Endothelial cell (in vitro differentiated cells): Measurements from ENCODE around the gene CDC73. TPM values are rescaled to one million over a fixed set of nuclear protein-coding genes. Genes with fewer than 3 reads are reported as not detected.

Experiments
- DNase-seq: peaks from one replicate; pipeline ENCODE4 v3.0.0; 2021; ENCODE audit warnings: low spot score
- H3K27ac Mint-ChIP-seq: one replicate; pipeline ENCODE4 v1.8.0; 2021; ENCODE audit warnings: mixed read lengths, inconsistent platforms; ENCODE audit not compliant: unreplicated experiment
- H3K27me3 Mint-ChIP-seq: one replicate; pipeline ENCODE4 v1.8.0; 2021; ENCODE audit warnings: mild to moderate bottlenecking, moderate library complexity, mixed read lengths, inconsistent platforms; ENCODE audit not compliant: unreplicated experiment
- H3K36me3 Mint-ChIP-seq: one replicate; pipeline ENCODE4 v1.8.0; 2021; ENCODE audit warnings: mild to moderate bottlenecking, low read depth, mixed read lengths, inconsistent platforms; ENCODE audit not compliant: unreplicated experiment
- H3K4me1 Mint-ChIP-seq: one replicate; pipeline ENCODE4 v1.8.0; 2021; ENCODE audit warnings: mild to moderate bottlenecking, mixed read lengths, inconsistent platforms; ENCODE audit not compliant: unreplicated experiment
- H3K4me3 Mint-ChIP-seq: one replicate; pipeline ENCODE4 v1.8.0; 2021; ENCODE audit warnings: mild to moderate bottlenecking, mixed read lengths, inconsistent platforms; ENCODE audit not compliant: unreplicated experiment
- H3K9me3 Mint-ChIP-seq: one replicate; pipeline ENCODE4 v1.8.0; 2021; ENCODE audit warnings: mixed read lengths, inconsistent platforms; ENCODE audit not compliant: unreplicated experiment
- total RNA-seq: library from RNA; stranded (reverse); fragmentation: NEBNext Ultra II Directional; extraction: Animal tissue kit (Norgen Biotek cat#: 25700); gene quantifications from one replicate; pipeline ENCODE4 v1.2.1, GENCODE V29; 2021; ENCODE audit not compliant: unreplicated experiment
- TF ChIP-seq, protein P1 (sequence below): fragments of 200-600 bp; sonication (generic); IDR thresholded peaks from one replicate; pipeline ENCODE4 v1.5.0; 2021; ENCODE audit warnings: antibody characterized with exemption; ENCODE audit not compliant: unreplicated experiment

Gene CDC73
- total RNA-seq, 1 donor from 2014 or later: 45.2 TPM

DNA sequence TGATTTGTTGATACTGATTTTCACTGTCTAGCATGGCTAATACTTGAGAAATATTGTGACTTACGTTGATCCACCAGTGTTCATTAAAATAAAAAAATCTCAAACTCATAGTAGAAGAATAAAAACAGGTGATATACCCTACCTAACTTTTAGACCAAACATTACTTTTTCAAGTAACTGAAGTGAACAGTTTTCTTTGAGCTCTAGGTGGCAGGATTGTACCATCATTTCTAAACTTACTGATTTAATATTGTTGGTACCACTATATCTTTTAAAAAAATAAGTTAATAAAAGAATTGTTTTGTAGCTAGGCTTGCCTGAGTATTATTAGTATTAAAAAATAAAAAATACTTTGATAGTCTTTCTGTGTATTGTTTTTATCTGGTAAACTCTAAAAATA is 21.5 kb downstream of the CDC73 start:
- H3K27me3 Mint-ChIP-seq: no peaks in the 10 kb centered on the region
- DNase-seq: no peak
- H3K4me1 Mint-ChIP-seq: peaks cover 6% of the 10 kb centered on the region
- H3K4me3 Mint-ChIP-seq: no peak overlapping the region
- H3K9me3 Mint-ChIP-seq: no peaks in the 10 kb centered on the region
- H3K36me3 Mint-ChIP-seq: peaks cover 20% of the 10 kb centered on the region
- TF ChIP-seq, protein P1, sequence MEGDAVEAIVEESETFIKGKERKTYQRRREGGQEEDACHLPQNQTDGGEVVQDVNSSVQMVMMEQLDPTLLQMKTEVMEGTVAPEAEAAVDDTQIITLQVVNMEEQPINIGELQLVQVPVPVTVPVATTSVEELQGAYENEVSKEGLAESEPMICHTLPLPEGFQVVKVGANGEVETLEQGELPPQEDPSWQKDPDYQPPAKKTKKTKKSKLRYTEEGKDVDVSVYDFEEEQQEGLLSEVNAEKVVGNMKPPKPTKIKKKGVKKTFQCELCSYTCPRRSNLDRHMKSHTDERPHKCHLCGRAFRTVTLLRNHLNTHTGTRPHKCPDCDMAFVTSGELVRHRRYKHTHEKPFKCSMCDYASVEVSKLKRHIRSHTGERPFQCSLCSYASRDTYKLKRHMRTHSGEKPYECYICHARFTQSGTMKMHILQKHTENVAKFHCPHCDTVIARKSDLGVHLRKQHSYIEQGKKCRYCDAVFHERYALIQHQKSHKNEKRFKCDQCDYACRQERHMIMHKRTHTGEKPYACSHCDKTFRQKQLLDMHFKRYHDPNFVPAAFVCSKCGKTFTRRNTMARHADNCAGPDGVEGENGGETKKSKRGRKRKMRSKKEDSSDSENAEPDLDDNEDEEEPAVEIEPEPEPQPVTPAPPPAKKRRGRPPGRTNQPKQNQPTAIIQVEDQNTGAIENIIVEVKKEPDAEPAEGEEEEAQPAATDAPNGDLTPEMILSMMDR: peak; percentile 24
- H3K27ac Mint-ChIP-seq: no peak overlapping the region

DNA sequence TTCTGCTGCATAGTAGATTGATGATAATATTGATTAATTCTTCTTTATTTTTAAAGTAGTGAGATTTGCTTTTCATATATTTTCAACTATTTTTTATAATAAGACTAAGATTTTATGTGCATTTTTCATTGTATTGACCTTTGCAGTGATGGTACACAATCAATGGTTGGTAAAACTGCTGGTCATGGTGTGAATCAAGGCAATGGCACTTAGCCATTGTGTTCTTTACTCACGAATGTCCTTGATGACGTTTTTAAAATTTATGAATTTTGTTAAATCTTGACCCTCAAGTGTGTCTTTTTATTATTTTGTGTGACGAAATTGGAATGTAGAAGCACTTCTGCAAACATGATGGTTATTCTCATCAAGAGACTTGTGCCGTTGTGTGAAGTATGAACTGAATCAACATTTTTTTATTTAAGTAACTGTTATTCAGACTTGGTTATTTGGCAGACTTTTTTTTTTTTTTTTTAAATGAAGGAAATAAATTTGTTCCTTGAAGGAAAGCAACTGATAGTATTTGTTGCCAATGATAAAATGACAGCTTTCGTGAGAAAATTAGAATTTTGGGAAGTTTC is 22.6 kb downstream of the CDC73 start:
- H3K36me3 Mint-ChIP-seq: peaks cover 18% of the 10 kb centered on the region
- no peaks in the 10 kb centered on the region for H3K27me3 Mint-ChIP-seq
- H3K27ac Mint-ChIP-seq: no peak overlapping the region

GRCh38 chr1:193144999-193145398 is 23.2 kb downstream of the CDC73 start:
- Mint-ChIP-seq H3K9me3 (no peaks in the 10 kb centered on the region), H3K27me3 (no peaks in the 10 kb centered on the region), H3K36me3 (peaks cover 14% of the 10 kb centered on the region), H3K27ac (no peak overlapping the region), H3K4me3 (no peak overlapping the region), H3K4me1 (peaks cover 6% of the 10 kb centered on the region)
- TF ChIP-seq, protein P1: no peak
- DNase-seq: no peak

More for the DNA sequence above, 22.6 kb downstream of the CDC73 start:
- TF ChIP-seq, protein P1: no peak
- Mint-ChIP-seq H3K4me3 (no peak overlapping the region), H3K9me3 (no peaks in the 10 kb centered on the region), H3K4me1 (peaks cover 6% of the 10 kb centered on the region)
- DNase-seq: no peak

DNA sequence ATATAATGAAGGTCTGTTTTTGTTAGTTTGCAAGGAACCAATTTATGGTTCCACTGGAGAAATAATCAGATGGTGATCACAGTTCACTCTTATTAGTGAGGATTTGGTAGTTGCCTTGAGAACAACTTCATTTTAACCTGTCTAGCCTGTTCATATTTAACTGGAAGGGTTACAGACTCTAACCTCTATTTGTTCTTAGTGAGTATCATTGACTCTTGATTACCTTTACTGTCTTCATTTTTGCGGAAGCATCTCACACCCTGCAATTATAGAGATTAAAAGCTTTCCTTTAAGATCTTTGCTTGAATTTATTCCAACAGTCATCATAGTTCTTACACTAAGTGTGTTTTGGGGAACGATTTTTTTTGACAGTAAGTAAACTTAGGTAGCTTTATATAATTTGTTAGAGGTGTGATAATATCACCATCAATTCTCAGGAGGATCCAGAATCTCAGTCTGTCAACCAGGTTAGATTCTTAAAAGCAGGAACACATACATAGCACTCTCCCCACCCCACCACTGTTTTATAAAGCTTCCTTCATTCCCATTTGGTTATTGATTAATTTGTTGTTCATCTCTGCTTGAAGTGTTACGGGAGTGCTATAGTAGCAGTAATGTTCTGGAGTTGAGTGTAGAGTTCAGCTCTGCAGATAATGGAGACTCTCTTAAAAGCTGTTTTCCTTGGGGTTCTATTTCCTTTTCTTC is 34.4 kb downstream of the CDC73 start:
- Mint-ChIP-seq H3K9me3 (no peaks in the 10 kb centered on the region), H3K4me1 (peaks cover 6% of the 10 kb centered on the region), H3K36me3 (peaks cover 6% of the 10 kb centered on the region), H3K4me3 (no peak overlapping the region), H3K27ac (no peak overlapping the region), H3K27me3 (no peaks in the 10 kb centered on the region)
- DNase-seq: no peak
- TF ChIP-seq, protein P1: no peak

DNA sequence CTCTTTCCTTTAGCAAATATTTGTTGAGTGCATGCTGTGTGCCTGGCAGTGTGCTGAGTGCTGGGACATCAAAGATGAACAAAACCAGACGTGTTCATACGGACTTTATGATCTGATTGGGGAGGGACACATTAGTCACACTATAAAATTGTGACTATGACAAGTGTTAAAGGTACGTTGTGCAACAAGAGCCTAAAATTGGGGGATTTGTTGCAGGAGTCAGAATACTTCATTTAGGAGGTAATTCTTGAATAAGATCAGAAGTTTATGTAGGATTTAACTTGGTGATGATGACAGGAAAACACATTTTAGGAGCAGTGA is 35.0 kb downstream of the CDC73 start:
- Mint-ChIP-seq H3K36me3 (peaks cover 6% of the 10 kb centered on the region), H3K27me3 (no peaks in the 10 kb centered on the region), H3K9me3 (no peaks in the 10 kb centered on the region), H3K4me1 (peaks cover 6% of the 10 kb centered on the region), H3K27ac (no peak overlapping the region), H3K4me3 (no peak overlapping the region)
- no peak for DNase-seq
- TF ChIP-seq, protein P1: no peak
